ENCODE results near the gene CCDC92B.

DNA sequence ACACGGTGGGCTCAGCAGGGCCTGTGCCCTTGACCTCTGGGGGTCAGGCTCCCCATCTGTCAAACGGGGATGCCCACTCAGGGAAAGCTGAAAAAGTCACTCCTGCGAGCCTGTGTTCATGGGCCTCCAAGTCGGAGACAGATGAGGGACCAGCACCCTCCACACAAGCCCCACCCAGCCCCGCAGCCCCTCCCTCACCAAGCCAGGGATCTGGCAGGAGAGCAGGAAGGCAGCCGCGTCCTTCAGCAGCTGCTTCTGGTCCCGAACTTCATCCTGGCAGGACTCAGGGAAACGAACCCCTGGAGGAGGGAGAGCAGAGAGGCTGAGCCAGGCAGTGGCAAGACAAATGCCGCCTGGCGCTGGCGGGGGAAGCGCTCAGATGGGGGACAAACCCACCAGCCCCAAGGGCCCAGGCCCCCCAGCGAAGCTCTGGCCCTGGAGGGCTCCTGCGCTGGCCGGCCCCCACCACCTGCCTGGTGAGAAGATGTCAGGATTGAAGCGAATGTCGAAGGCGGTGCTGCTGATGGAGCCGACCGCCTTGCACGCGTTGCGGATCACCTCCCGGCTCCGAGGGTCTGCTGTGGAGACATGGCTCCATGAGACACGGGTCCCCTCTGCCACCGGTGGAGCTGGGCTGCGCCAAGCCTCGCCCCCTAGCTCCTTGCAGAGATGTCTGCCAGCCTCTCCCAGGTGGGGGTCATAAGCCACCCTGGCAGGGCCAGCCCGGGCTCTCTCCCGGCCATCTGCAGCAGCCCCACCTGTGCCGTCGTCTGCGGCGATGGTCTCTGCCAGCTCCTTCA is 53.3 kb downstream of the CCDC92B start:
- TF ChIP-seq, protein P1, sequence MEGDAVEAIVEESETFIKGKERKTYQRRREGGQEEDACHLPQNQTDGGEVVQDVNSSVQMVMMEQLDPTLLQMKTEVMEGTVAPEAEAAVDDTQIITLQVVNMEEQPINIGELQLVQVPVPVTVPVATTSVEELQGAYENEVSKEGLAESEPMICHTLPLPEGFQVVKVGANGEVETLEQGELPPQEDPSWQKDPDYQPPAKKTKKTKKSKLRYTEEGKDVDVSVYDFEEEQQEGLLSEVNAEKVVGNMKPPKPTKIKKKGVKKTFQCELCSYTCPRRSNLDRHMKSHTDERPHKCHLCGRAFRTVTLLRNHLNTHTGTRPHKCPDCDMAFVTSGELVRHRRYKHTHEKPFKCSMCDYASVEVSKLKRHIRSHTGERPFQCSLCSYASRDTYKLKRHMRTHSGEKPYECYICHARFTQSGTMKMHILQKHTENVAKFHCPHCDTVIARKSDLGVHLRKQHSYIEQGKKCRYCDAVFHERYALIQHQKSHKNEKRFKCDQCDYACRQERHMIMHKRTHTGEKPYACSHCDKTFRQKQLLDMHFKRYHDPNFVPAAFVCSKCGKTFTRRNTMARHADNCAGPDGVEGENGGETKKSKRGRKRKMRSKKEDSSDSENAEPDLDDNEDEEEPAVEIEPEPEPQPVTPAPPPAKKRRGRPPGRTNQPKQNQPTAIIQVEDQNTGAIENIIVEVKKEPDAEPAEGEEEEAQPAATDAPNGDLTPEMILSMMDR (conservative IDR thresholded peaks at IDR 0.05; ENCODE audit: low read depth, low read length): no peak
- no peak for TF ChIP-seq EZH2 (IDR thresholded peaks at IDR 0.05; ENCODE audit: borderline replicate concordance, low read depth, low read length, poor library complexity, severe bottlenecking)
